Left colon (tissue), 2 donors: ENCODE data around the gene MYCBP2. TPM values are rescaled to one million over a fixed set of nuclear protein-coding genes. Genes with fewer than 3 reads are reported as not detected.
"Not testable (repeated sequence)": the region's sequence is repeated elsewhere in the genome, so short reads cannot be mapped to it uniquely, and the experiment has no call there.

Source experiments
- ATAC-seq: fragments of 200-7000 bp; cut with Tn5 transposase; one replicate; pipeline ENCODE4 v1.9.1; 2020; ENCODE audit warnings: mild to moderate bottlenecking, moderate library complexity
- DNase-seq, 2 donors: peaks; one replicate each; pipeline ENCODE4 v3.0.0-alpha.2; 2020
- intact Hi-C, 2 donors: fragments of 100-400 bp; cut with DNase I in 1 of 2; cut with micrococcal nuclease in 1 of 2; formaldehyde crosslinking; loops; one replicate each; pipeline versions ENCODE4 v1.11.2 to v1.14.0; 2022; cut with DNase I, micrococcal nuclease
- total RNA-seq, 2 donors: library from RNA; stranded (reverse); fragmentation: NEBNext Ultra II Directional; extraction: Animal tissue kit (Norgen Biotek cat#: 25700); gene quantifications; one replicate each; pipeline ENCODE4 v1.2.1, GENCODE V29; 2021
- donor health status: DM: no; HTN: no; CAD: no.
- donor health status: DM: yes; HTN: yes; CAD: no.

MYCBP2 gene
- total RNA-seq, 2 donors from 2014 or later: 40.8 to 42.2 TPM

GRCh38 chr13:77016888-77017623 lies 309.8 kb downstream of the MYCBP2 start:
- intact Hi-C loops: no loop called here
- DNase-seq: no peak
- ATAC-seq: no peak

- intact Hi-C loops: no loop called here
- DNase-seq: no peak
- peak; percentile 58 for ATAC-seq
These were observed 310.6 kb downstream of the MYCBP2 start for GRCh38 chr13:77016251-77016812.

- ATAC-seq (no peak), DNase-seq (no peak)
- intact Hi-C loops: no loop called here
These were observed 311.8 kb downstream of the MYCBP2 start for GRCh38 chr13:77014906-77015685.

GRCh38 chr13:77013853-77014542 lies 312.9 kb downstream of the MYCBP2 start:
- intact Hi-C loops: no loop called here
- ATAC-seq (peak; percentile 75), DNase-seq (no peak)

- DNase-seq, ATAC-seq, intact Hi-C loops: not testable (repeated sequence)
These were observed 317.2 kb downstream of the MYCBP2 start for GRCh38 chr13:77009719-77010118.

- intact Hi-C loops: no loop called here
- DNase-seq: no peak
- ATAC-seq: no peak
These were observed 317.9 kb downstream of the MYCBP2 start for GRCh38 chr13:77009011-77009410.

GRCh38 chr13:77008337-77008736 lies 318.6 kb downstream of the MYCBP2 start:
- ATAC-seq, DNase-seq, intact Hi-C loops: not testable (repeated sequence)

- intact Hi-C loops: no loop called here
- no peak for DNase-seq
- peak; percentile 57 for ATAC-seq
These were observed 324.2 kb downstream of the MYCBP2 start for GRCh38 chr13:77002590-77003190.

GRCh38 chr13:77001963-77002587 lies 324.8 kb downstream of the MYCBP2 start:
- no peak for DNase-seq
- intact Hi-C loops: no loop called here
- ATAC-seq: no peak

- ATAC-seq: no peak
- intact Hi-C loops: no loop called here
- DNase-seq: no peak
These were observed 325.4 kb downstream of the MYCBP2 start for GRCh38 chr13:77001540-77001939.

- peak; percentile 60 for ATAC-seq
- DNase-seq: no peak
- intact Hi-C loops: no loop called here
These were observed 326.4 kb downstream of the MYCBP2 start for GRCh38 chr13:77000475-77000874.

Other genes starting within 250 kb of the MYCBP2 start
- gene SCEL, start 208.6 kb upstream of the MYCBP2 start, total RNA-seq: 1 to 10 TPM; 1.9 to 2.7 TPM